ENCODE measurements around the gene LRBA.

DNA sequence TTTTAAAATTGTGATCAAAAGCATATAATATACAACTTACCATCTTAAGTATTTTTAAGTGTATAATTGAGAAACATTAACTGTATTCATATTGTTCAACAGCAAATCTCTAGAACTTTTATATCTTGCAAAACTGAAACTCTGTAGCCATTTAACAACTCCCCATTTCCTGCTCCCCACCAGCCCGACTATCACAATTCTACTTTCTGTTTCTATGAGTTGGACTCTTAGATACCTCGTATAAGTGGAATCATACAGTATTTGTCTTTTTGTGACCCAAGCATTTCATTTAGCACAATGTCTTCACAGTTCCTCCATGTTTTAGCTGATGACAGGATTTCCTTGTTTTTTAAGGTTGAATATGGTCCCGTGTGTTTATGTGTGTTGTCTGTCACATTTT is 106.0 kb downstream of the LRBA start:
- no peak for TF ChIP-seq CTCF (IDR thresholded peaks at IDR 0.05; ENCODE audit: low read length)
- no peak for TF ChIP-seq EZH2 (optimal IDR thresholded peaks at IDR 0.05; ENCODE audit: low read depth, low read length)
- TF ChIP-seq EZH2phosphoT487 (IDR thresholded peaks at IDR 0.05; ENCODE audit: low read length): no peak

Data from MM.1S (cell line).